Keratinocyte (primary cell): Measurements from ENCODE around the gene OGG1. TPM values are rescaled to one million over a fixed set of nuclear protein-coding genes. Genes with fewer than 3 reads are reported as not detected.

ENCODE experiments used
- DNase-seq: peaks from one replicate; pipeline ENCODE4 v3.0.0-alpha.2; 2011; ENCODE audit warnings: low read depth, missing footprints, low spot score
- FAIRE-seq: peaks from 2 replicates; lab custom pipeline; 2011; peaks lifted over from hg19 to GRCh38; lab: Jason Lieb, UNC
- H2AFZ ChIP-seq: 2 replicates; pipeline ENCODE4 v1.6.0; 2012; ENCODE audit warnings: low read length, control low read depth, inconsistent platforms; ENCODE audit not compliant: control insufficient read depth
- H3K27ac ChIP-seq: 2 replicates; pipeline ENCODE4 v1.5.1; 2011; ENCODE audit warnings: low read length; ENCODE audit not compliant: control insufficient read depth, insufficient read depth
- H3K27me3 ChIP-seq: 3 replicates; pipeline ENCODE4 v1.6.0; 2011; ENCODE audit warnings: low read length; ENCODE audit not compliant: control insufficient read depth, insufficient read depth; ENCODE audit errors: extremely low read depth
- H3K36me3 ChIP-seq, 2 experiments: 2 replicates in 1 of 2; 3 replicates in 1 of 2; pipeline ENCODE4 v1.5.1; 2011; ENCODE audit warnings: low read length in 2 of 2, mild to moderate bottlenecking in 1 of 2; ENCODE audit not compliant: control insufficient read depth in 2 of 2, insufficient read depth in 2 of 2; ENCODE audit errors: extremely low read depth in 1 of 2
- H3K4me1 ChIP-seq: 3 replicates; pipeline ENCODE4 v1.5.1; 2011; ENCODE audit warnings: low read length; ENCODE audit not compliant: control insufficient read depth, insufficient read depth; ENCODE audit errors: extremely low read depth
- H3K4me2 ChIP-seq: 3 replicates; pipeline ENCODE4 v1.6.0; 2011; ENCODE audit warnings: low read depth, low read length; ENCODE audit not compliant: control insufficient read depth, insufficient read depth; ENCODE audit errors: extremely low read depth
- H3K4me3 ChIP-seq, 3 experiments: fragments of 200-600 bp in 1 of 3; sonication (generic) in 1 of 3; 2 replicates in 2 of 3; 3 replicates in 1 of 3; pipeline ENCODE4 v1.5.1; 2011 to 2016; ENCODE audit warnings: low read length in 3 of 3, mild to moderate bottlenecking in 3 of 3, control low read depth in 2 of 3, inconsistent platforms in 1 of 3, low read depth in 1 of 3, mixed read lengths in 1 of 3, mixed run types in 1 of 3, moderate library complexity in 1 of 3; ENCODE audit not compliant: control insufficient read depth in 2 of 3, insufficient read depth in 2 of 3; ENCODE audit errors: extremely low read depth in 1 of 3
- H3K79me2 ChIP-seq: 2 replicates; pipeline ENCODE4 v1.6.0; 2012; ENCODE audit warnings: low read length; ENCODE audit not compliant: control insufficient read depth, insufficient read depth
- H3K9ac ChIP-seq: 3 replicates; pipeline ENCODE4 v1.6.0; 2011; ENCODE audit warnings: low read length; ENCODE audit not compliant: control insufficient read depth, insufficient read depth; ENCODE audit errors: extremely low read depth
- H3K9me1 ChIP-seq: 3 replicates; pipeline ENCODE4 v1.6.0; 2011; ENCODE audit warnings: low read length; ENCODE audit not compliant: control insufficient read depth, insufficient read depth; ENCODE audit errors: extremely low read depth
- H3K9me3 ChIP-seq: 2 replicates; pipeline ENCODE4 v1.5.1; 2012; ENCODE audit warnings: low read depth, low read length; ENCODE audit not compliant: control insufficient read depth
- H4K20me1 ChIP-seq: 3 replicates; pipeline ENCODE4 v1.6.0; 2011; ENCODE audit warnings: low read length; ENCODE audit not compliant: control insufficient read depth, insufficient read depth; ENCODE audit errors: extremely low read depth
- CTCF ChIP-seq, 3 experiments: IDR thresholded peaks in 1 of 3; conservative IDR thresholded peaks in 1 of 3; optimal IDR thresholded peaks in 1 of 3; 2 replicates in 2 of 3; 3 replicates in 1 of 3; pipeline versions ENCODE3 to v1.5.1; 2011; ENCODE audit warnings: low read length in 3 of 3, mild to moderate bottlenecking in 3 of 3, moderate library complexity in 2 of 3, control low read depth in 1 of 3, inconsistent platforms in 1 of 3; ENCODE audit not compliant: insufficient read depth in 2 of 3; ENCODE audit errors: extremely low read depth in 1 of 3
- EZH2 ChIP-seq: IDR thresholded peaks from one replicate; pipeline ENCODE4 v1.6.1; 2012; ENCODE audit warnings: inconsistent platforms, mild to moderate bottlenecking, low read length, moderate library complexity
- dilution Hi-C: fragments of 300-500 bp; cut with MboI; formaldehyde crosslinking; loops from one replicate; pipeline ENCODE4 v1.7.0; 2020; ENCODE audit warnings: low sequenced_read_pairs; ENCODE audit not compliant: extremely low pct_ligation_motif_present
- polyA plus RNA-seq, 5 experiments: library from polyadenylated mRNA; depleted of rRNA in 3 of 5; stranded (reverse) in 3 of 5; stranded (forward) in 1 of 5; unstranded in 1 of 5; fragments of >200 nt; gene quantifications; 1 replicate in 1 of 5; 2 replicates in 3 of 5; 3 replicates in 1 of 5; pipeline versions ENCODE4 v1.2.1 to v1.2.3, GENCODE V29; 2011 to 2012; ENCODE audit warnings: missing spikeins in 2 of 5, low read depth in 1 of 5, low replicate concordance in 1 of 5

The OGG1 gene
- polyA plus RNA-seq, 1 donor (not counting 4 experiments of a cell fraction or from before 2014, with no cell fraction given), result 17.5 TPM

- peaks cover 40 to 43% of the 10 kb centered on the region in 2 experiments for H3K36me3 ChIP-seq
- H3K9ac ChIP-seq, result no peak overlapping the region
- dilution Hi-C loops, result no loop called here
- no peaks in the 10 kb centered on the region for H3K9me1 ChIP-seq
- peaks cover 4% of the 10 kb centered on the region for H3K79me2 ChIP-seq
- peaks cover 14% of the 10 kb centered on the region for H3K4me1 ChIP-seq
- H3K4me2 ChIP-seq, result no peak overlapping the region
- H3K27me3 ChIP-seq, result no peaks in the 10 kb centered on the region
- H4K20me1 ChIP-seq, result no peaks in the 10 kb centered on the region
- no peak overlapping the region for H2AFZ ChIP-seq
- DNase-seq (no peak), FAIRE-seq (no peak)
- no peak for TF ChIP-seq CTCF (optimal IDR thresholded peaks at IDR 0.05 in 1 of 3, IDR thresholded peaks at IDR 0.05 in 1 of 3, conservative IDR thresholded peaks at IDR 0.05 in 1 of 3; ENCODE audit: extremely low read depth in 1 of 3, insufficient read depth in 2 of 3, low read length in 3 of 3)
- no peak for TF ChIP-seq EZH2
- no peak overlapping the region for H3K4me3 ChIP-seq
- H3K9me3 ChIP-seq, result no peaks in the 10 kb centered on the region
- no peak overlapping the region for H3K27ac ChIP-seq
Observed at GRCh38 chr3:9747267-9747666, 2.5 kb upstream of the OGG1 start.

- Histone ChIP-seq H3K27ac (no peak overlapping the region), H3K36me3 (peaks cover 33 to 40% of the 10 kb centered on the region in 2 experiments), H2AFZ (no peak overlapping the region), H3K4me3 (no peak overlapping the region), H3K9ac (no peak overlapping the region), H3K9me1 (no peaks in the 10 kb centered on the region), H3K9me3 (no peaks in the 10 kb centered on the region), H4K20me1 (no peaks in the 10 kb centered on the region), H3K4me2 (no peak overlapping the region), H3K79me2 (peaks cover 4% of the 10 kb centered on the region), H3K4me1 (peaks cover 14% of the 10 kb centered on the region), H3K27me3 (no peaks in the 10 kb centered on the region)
- TF ChIP-seq EZH2 (no peak), CTCF (optimal IDR thresholded peaks at IDR 0.05 in 1 of 3, IDR thresholded peaks at IDR 0.05 in 1 of 3, conservative IDR thresholded peaks at IDR 0.05 in 1 of 3; ENCODE audit: extremely low read depth in 1 of 3, insufficient read depth in 2 of 3, low read length in 3 of 3) (no peak)
- DNase-seq, result no peak
- dilution Hi-C loops, result no loop called here
- FAIRE-seq, result no peak
Observed at GRCh38 chr3:9748031-9748430, 1.7 kb upstream of the OGG1 start.
